Fibroblast of lung (primary cell): ENCODE results near the gene ABCC9.

Source experiments
- CTCF ChIP-seq, 2 donors: IDR thresholded peaks in 1 of 2; conservative IDR thresholded peaks in 1 of 2; 1 replicate in 1 of 2; 2 replicates in 1 of 2; pipeline ENCODE4 v1.5.1; 2011 to 2012; ENCODE audit warnings: low read length in 2 of 2, control low read depth in 1 of 2, inconsistent platforms in 1 of 2, low read depth in 1 of 2, mild to moderate bottlenecking in 1 of 2
- EZH2 ChIP-seq: IDR thresholded peaks from 2 replicates; pipeline ENCODE4 v1.5.1; 2012; ENCODE audit warnings: low read length, control low read depth, mild to moderate bottlenecking; ENCODE audit errors: missing control alignments

DNA sequence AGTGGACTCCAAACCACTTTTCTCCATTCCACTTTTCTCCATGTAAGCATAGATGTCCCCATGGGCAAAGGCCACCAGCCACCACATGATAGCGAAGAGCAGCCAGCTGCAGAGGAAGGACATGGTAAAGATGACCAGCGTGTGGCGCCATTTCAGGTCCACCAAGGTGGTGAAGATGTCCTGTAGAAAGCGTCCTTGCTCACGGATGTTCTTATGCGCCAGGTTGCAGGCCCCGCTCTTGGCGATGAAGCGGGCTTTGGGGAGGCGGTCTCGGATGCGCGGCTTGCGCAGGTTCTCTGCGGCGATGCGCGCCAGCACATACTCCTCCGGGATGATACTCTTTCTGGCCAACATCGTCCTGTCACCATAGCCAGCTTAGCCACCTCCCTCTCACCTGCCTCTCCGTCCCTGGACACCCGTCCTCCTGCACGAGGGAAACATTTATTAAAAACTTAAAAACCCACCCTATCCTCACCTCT, 167.9 kb downstream of the ABCC9 start:
- TF ChIP-seq CTCF (conservative IDR thresholded peaks at IDR 0.05 in 1 of 2, IDR thresholded peaks at IDR 0.05 in 1 of 2; ENCODE audit: low read depth in 1 of 2, low read length in 2 of 2), result peak; percentile 24 to 41
- no peak for TF ChIP-seq EZH2
